DMS153 treated with DMSO at 0.1 percent for 48 hours (cell line): Measurements from ENCODE around the gene LYRM4.
"Not testable (repeated sequence)": the region's sequence is repeated elsewhere in the genome, so short reads cannot be mapped to it uniquely, and the experiment has no call there.

Experiments used
- DNase-seq: peaks from one replicate; lab custom pipeline; 2025; ENCODE audit not compliant: unreplicated experiment; lab: John Stamatoyannopoulos, UW

LYRM4 gene

GRCh38 chr6:5123296-5124143 is 137.2 kb downstream of the LYRM4 start:
- no peak for DNase-seq

- DNase-seq, result no peak
These were observed 138.1 kb downstream of the LYRM4 start for GRCh38 chr6:5122504-5123112.

DNA sequence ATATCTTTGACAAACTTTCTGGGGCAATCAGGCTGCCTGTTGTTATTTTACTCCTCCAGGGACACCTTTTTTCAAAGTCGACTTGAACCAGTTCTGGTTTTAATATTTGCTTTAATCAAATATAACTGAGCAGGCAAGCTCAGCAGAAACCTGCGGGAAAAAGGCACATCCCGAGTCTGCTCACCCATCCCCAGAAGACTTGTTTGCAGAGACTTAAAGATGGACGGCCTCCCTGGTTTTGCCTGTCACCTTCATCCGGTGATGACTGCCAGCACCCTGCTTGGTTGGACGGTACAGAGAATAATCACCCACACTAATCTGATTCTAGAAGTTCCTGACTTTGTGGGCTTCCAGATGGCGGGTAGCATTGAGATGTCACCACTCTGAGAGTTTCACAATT is 138.8 kb downstream of the LYRM4 start:
- no peak for DNase-seq

GRCh38 chr6:5121479-5121878 is 139.3 kb downstream of the LYRM4 start:
- no peak for DNase-seq

DNA sequence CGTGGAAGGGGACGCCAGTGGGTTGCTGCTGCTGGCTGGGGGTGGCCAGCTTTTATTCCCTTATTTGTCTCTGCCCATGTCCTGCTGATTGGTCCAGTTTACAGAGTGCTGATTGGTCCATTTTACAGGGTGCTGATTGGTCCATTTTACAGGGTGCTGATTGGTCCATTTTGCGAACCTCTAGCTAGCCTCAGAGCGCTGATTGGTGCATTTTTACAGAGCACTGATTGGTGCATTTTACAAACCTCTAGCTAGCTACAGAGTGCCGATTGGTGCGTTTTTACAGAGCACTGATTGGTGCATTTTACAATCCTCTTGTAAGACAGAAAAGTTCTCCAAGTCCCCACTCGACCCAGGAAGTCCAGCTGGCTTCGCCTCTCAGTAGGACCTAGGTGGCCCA is 140.2 kb downstream of the LYRM4 start:
- DNase-seq, result not testable (repeated sequence)

DNA sequence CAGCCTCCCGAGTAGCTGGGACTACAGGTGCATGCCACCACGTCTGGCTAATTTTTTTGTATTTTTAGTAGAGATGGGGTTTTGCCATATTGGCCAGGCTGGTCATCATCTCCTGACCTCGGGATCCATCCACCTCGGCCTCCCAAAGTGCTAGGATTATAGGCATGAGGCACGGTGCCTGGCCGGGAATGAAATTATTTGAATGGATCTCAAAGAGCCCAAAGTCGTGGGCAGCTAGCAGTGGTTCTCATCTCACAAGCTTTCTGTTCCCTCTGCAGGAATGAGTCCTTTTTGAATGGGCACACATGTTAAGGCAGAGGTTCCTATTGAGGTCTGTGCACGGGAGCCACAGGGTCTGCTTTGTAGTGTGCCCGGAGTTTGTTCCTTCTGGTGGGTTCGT is 140.7 kb downstream of the LYRM4 start:
- no peak for DNase-seq

DNA sequence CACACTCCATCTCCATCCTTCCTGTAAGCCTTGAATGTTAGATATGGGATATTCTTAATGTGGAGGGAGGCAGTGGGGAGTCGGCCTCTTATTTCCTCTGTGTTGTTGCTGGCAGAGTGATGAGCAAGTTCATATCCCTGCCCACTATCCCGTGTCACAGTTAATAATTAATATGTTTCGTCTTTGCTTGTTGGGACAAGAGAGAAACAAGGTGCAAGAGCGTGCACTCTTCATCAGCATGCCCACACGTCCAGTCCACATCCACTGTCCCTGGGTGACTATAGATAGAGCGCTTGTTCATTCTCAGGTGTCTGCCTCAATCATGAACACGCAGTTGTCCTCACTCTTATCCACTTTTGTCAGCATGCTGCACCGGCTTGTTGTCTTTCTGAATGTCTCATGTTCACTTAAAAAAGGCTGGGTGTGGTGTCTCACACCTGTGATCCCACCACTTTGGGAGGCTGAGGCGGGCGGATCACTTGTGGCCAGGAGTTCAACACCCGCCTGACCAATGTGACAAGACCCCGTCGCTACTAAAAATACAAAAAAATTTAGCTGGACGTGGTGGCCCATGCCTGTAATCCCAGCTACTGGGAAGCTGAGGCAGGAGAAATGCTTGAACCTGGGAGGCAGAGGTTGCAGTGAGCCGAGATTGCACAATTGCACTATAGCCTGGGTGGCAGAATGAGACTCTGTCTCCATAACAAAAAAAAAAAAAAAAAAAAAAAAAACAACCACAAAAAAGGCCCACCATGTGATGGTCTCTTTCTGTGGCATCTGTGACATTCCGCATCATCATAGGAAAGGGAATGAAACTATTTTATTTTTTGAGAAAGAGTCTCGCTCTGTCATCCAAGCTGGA is 141.4 kb downstream of the LYRM4 start:
- DNase-seq, result no peak

DNA sequence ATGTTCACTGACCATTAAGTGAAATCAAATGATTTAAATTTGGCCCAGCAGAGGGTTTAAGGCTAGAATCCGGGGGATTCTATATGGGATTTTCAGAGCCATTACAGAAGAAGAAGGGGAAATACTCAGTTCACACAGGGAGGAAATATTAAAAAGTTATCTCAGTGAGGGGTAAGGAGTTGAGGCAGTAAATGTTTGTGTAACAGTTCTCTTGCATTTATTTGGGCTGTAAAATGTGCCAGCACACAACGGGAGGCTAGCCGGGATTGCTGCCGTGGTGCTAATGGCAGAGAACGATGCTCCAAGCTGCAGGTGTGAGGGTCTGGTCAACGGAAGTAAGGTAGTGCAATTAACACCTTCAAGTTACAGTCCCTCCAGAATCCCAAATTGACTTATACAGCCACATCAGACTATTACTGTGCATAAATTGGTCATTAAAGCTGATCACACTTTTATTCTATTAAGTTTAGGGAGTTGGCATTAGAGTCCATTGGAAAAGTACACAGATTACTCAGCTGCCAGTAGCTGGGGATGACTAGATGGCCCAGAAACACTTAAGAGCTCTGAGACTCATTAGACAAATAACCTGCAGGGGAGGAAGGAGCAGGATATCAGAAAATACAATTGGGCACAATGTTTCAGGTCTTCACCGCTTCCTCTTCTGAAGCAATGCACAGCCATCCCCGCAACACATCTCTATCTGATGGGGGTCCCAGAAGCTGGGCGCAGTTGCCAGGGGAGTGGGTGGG is 144.3 kb downstream of the LYRM4 start:
- no peak for DNase-seq

- DNase-seq, result no peak
These were observed 145.6 kb downstream of the LYRM4 start for GRCh38 chr6:5115168-5115567.

DNA sequence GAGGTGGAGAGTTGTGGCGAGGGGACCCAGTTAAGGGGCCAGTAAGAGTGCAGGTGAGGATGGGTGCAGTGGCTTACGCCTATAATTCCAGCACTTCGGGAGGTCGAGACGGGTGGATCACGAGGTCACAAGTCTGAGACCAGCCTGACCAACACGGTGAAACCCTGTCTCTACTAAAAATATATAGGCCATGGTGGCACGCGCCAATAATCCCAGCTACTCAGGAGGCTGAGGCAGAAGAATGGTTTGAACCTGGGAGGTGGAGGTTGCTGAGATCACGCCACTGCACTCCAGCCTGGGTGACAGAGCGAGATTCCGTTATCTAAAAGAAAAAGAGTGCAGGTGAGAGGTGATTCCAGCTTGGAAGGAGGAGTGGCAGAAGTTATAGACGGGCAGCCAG is 147.7 kb downstream of the LYRM4 start:
- no peak for DNase-seq

DNA sequence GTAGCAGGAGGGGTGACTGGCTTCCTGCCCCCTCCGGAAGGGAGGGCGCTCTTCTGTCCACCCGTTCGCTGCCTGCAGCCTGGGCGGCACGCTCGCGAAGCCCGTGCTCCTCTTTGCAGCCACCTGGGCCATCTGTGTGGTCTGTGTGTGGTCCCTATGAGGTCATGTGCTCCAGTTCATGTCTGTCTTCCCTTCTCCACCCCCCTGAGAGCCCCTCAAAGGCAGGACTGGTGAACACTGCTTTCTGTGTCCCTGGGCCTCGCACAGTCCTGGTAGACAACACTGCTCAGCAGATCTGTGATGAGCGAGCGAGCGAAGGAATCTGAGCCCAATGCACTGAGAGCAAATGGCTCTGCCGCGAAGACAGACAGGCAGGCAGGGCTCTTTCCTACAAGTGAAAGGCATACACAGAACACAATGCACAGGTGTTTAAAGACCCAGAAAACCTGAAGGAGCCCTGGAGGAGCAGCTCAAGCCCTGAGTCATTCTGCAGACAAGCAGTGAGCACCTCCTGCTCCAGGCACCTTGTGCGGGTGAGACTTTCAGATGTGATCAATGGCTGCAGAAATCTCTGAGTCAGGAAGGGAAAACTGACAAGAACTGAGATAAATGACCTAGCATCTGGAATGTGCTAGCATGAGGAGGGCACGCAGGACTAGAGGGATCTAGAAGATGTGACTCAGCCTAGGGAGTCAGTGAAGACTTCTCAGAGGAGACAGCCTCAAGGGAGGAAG is 148.5 kb downstream of the LYRM4 start:
- no peak for DNase-seq

DNA sequence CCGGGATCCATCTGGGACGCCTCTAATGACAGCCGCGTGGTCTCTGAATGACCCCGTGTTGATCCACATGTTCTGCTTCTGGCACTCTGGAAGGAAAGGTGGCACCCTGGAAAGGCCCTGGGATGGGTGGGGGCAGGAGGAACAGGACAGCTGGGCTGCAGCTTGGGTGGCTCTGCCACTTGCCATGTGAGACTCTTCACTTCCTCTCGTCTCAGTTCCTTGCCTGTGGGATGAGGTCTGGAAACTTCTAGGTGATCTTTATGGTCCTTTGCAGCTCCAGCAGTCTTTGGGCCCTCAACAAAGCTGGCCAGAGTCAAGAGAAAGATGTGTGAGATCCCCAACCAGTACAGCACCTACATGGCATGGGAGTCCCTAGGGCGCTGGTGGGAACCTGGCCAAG is 149.1 kb downstream of the LYRM4 start:
- no peak for DNase-seq

DNA sequence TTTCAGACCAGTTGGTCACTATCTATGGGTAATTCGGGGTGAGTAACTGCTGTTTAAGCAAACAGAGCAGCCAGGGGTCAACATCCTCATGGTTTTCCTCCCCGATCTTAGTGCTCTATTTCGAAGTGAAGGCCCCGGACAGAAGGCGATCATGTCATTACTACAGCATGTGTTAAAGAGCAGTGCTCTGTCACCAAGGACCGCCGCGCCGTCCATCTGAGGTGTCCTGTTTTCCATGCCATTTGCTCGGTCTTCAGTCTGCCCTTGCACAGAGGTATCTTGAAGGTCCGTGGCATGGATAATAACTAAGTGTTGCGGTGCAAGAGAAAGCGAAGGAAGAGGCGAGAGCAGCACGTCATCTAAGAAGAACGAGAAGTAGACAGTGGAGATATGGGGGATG is 150.5 kb downstream of the LYRM4 start:
- DNase-seq, result no peak

DNA sequence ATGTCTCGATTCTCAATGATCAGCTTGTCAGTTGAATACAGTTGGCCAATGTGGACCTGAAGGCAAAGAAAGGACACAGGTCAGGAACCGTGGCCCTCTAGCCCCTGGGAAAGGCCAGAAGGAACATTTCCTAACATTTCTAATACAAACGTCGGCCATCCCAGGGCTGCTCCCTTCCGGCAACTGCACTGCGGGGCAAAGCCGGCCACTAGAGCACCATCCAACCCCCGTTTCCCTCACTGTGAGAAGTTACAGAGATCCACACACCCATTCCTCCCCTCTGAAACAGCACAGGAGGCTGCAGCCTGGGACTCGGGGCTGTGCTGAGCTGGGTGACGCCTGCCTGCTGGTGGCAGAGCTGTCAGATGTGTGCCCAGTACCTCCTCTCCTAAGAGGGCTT is 151.3 kb downstream of the LYRM4 start:
- DNase-seq, result no peak

DNA sequence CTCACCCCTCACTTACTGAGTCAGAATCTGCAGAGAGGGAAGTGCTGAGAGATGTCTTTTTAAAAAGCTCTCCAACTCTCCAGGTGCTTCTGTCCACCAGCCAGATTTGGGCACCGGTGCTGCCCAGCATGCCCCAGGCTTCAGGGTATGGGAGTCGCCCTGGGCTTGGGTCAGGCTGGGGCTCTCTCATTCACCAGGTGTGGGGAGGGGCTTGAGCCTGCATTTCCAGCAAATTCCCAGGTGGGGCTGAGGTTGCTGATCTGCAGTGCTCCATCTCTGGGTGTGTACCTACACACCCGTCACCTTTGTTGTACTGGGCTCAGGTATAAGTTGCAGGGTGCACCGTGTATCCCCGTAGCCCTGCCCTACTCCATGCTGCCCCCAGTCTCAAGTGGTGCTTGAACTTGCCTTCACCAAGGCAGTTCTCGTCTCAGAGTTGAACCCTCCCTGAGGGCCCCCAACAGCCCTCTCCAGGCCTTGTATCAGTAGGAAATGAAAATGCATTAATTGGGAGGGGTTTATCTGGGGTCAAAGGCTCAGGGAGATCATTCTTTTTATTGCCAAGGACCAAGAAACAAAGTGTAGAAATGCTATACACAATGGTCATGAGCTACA is 152.1 kb downstream of the LYRM4 start:
- no peak for DNase-seq

- DNase-seq, result no peak
These were observed 152.7 kb downstream of the LYRM4 start for GRCh38 chr6:5108068-5108467.

DNA sequence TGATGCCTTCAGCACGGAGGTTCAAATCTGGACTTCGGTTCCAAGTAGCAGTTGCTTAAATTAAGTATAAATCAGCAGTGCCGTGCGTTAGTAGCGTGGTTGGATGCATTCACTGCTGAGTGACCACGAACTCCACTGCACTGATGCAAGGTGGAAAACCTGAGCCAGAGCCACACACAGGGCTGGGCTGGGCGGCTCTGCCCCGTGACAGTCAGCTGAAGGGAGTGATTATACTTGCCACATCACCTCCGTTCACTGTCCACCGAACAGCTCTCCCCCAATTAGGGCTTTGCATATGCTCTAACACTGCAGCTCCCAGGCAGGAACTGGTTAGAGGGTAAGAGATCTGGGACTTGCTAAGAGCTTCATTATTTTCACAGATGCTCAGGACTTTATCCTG is 153.4 kb downstream of the LYRM4 start:
- DNase-seq, result no peak

- DNase-seq, result no peak
These were observed 155.6 kb downstream of the LYRM4 start for GRCh38 chr6:5105146-5105545.

GRCh38 chr6:5104667-5105066 is 156.1 kb downstream of the LYRM4 start:
- DNase-seq, result no peak

DNA sequence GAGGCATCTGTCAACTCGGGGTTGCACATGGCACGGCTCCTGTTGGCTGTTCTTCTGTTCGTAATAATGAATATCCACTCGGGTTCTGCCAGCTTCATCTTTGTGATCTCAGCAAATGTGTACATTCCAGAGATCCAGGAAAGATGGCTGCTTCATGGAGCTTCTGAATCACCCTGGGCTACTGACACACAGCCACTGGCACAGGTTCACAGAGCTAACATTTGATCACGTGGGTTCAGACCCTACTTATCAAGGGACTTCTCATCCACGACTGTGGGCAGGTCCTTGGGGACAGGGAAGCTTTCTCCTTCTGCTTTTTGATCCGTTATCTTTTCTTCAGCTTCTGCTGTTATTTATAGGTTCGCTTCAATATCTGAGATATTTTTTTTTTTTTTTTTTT is 157.5 kb downstream of the LYRM4 start:
- no peak for DNase-seq
